Choroid plexus epithelial cell (primary cell): ENCODE results near the gene TIPRL.

Experiments
- DNase-seq: peaks from one replicate; pipeline ENCODE4 v3.0.0-alpha.2; 2010; ENCODE audit warnings: low read depth
- H3K4me3 ChIP-seq: 2 replicates; pipeline ENCODE4 v1.5.1; 2011; ENCODE audit warnings: low read depth, mild to moderate bottlenecking, control low read depth, low read length, moderate library complexity
- CTCF ChIP-seq: conservative IDR thresholded peaks from 2 replicates; pipeline ENCODE4 v1.5.1; 2011; ENCODE audit warnings: low read depth, mild to moderate bottlenecking, control low read depth, inconsistent platforms, low read length, moderate library complexity

TIPRL gene

GRCh38 chr1:168159251-168159650 lies 19.5 kb upstream of the TIPRL start:
- H3K4me3 ChIP-seq: no peak overlapping the region
- TF ChIP-seq CTCF: no peak
- peak; percentile 45 for DNase-seq

GRCh38 chr1:168159979-168160378 lies 18.8 kb upstream of the TIPRL start:
- no peak overlapping the region for H3K4me3 ChIP-seq
- no peak for DNase-seq
- TF ChIP-seq CTCF: no peak

- TF ChIP-seq CTCF: no peak
- H3K4me3 ChIP-seq: no peak overlapping the region
- DNase-seq: peak; percentile 32
These were observed 17.3 kb upstream of the TIPRL start for GRCh38 chr1:168161459-168161858.

GRCh38 chr1:168163670-168164069 lies 15.1 kb upstream of the TIPRL start:
- no peak for TF ChIP-seq CTCF
- DNase-seq: no peak
- H3K4me3 ChIP-seq: no peak overlapping the region

- TF ChIP-seq CTCF: no peak
- no peak for DNase-seq
- H3K4me3 ChIP-seq: no peak overlapping the region
These were observed 14.0 kb upstream of the TIPRL start for GRCh38 chr1:168164771-168165170.

GRCh38 chr1:168167806-168168205 lies 11.0 kb upstream of the TIPRL start:
- no peak for TF ChIP-seq CTCF
- no peak for DNase-seq
- H3K4me3 ChIP-seq: no peak overlapping the region

- no peak for DNase-seq
- no peak for TF ChIP-seq CTCF
These were observed 7.9 kb upstream of the TIPRL start for GRCh38 chr1:168170564-168171508.

More at GRCh38 chr1:168170564-168171508, 7.9 kb upstream of the TIPRL start:
- no peak overlapping the region for H3K4me3 ChIP-seq
